Measurements from ENCODE around the gene TMEM170B. TPM values are rescaled to one million over a fixed set of nuclear protein-coding genes. Genes with fewer than 3 reads are reported as not detected.

Gene TMEM170B
- total RNA-seq, 1 experiment from 2014 or later, result 1.0 TPM

GRCh38 chr6:11586536-11586935 is 49.0 kb downstream of the TMEM170B start:
- ChIA-PET CTCF (no interaction called here), POLR2A (no interaction called here), RAD21 (ENCODE audit: low non-redundant PET in 1 of 2, low total read pairs in 2 of 2, uncharacterized antibody in 2 of 2, unreplicated experiment in 2 of 2) (no interaction called here)
- no peaks in the 10 kb centered on the region for H3K27me3 ChIP-seq (ENCODE audit: insufficient read depth, low read length)
- no peaks in the 10 kb centered on the region for H3K4me1 ChIP-seq (ENCODE audit: control insufficient read depth in 1 of 2, insufficient read depth in 2 of 2, low read length in 2 of 2)
- H3K36me3 ChIP-seq (ENCODE audit: control insufficient read depth in 1 of 2, insufficient read depth in 2 of 2, low read length in 2 of 2), result no peaks in the 10 kb centered on the region
- intact Hi-C loops (cut with micrococcal nuclease), result loop anchor here (5.0 kb wide), 1 partner anchor 1306 kb away; no protein-coding TSS in a partner anchor
- BruUV-seq (replicated peaks), result no TSS peak
- TF ChIP-seq TCF7L2 (IDR thresholded peaks at IDR 0.05; ENCODE audit: borderline replicate concordance, extremely low read depth, insufficient read depth, insufficient read length), result no peak
- no peak for TF ChIP-seq EZH2 (IDR thresholded peaks at IDR 0.05)
- TF ChIP-seq ZFX (IDR thresholded peaks at IDR 0.05), result no peak
- TF ChIP-seq CEBPB (IDR thresholded peaks at IDR 0.05; ENCODE audit: low read depth), result no peak
- TF ChIP-seq ATF3 (IDR thresholded peaks at IDR 0.05), result no peak
- TF ChIP-seq, protein P1, sequence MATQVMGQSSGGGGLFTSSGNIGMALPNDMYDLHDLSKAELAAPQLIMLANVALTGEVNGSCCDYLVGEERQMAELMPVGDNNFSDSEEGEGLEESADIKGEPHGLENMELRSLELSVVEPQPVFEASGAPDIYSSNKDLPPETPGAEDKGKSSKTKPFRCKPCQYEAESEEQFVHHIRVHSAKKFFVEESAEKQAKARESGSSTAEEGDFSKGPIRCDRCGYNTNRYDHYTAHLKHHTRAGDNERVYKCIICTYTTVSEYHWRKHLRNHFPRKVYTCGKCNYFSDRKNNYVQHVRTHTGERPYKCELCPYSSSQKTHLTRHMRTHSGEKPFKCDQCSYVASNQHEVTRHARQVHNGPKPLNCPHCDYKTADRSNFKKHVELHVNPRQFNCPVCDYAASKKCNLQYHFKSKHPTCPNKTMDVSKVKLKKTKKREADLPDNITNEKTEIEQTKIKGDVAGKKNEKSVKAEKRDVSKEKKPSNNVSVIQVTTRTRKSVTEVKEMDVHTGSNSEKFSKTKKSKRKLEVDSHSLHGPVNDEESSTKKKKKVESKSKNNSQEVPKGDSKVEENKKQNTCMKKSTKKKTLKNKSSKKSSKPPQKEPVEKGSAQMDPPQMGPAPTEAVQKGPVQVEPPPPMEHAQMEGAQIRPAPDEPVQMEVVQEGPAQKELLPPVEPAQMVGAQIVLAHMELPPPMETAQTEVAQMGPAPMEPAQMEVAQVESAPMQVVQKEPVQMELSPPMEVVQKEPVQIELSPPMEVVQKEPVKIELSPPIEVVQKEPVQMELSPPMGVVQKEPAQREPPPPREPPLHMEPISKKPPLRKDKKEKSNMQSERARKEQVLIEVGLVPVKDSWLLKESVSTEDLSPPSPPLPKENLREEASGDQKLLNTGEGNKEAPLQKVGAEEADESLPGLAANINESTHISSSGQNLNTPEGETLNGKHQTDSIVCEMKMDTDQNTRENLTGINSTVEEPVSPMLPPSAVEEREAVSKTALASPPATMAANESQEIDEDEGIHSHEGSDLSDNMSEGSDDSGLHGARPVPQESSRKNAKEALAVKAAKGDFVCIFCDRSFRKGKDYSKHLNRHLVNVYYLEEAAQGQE (IDR thresholded peaks at IDR 0.05; ENCODE audit: low read depth), result no peak
- no peak for TF ChIP-seq YY1 (IDR thresholded peaks at IDR 0.05; ENCODE audit: extremely low read depth, insufficient replicate concordance, low read depth, low read length)
- no peaks in the 10 kb centered on the region for H3K9me3 ChIP-seq (ENCODE audit: control insufficient read depth in 1 of 2, insufficient read depth in 1 of 2, low read depth in 1 of 2, low read length in 2 of 2)
- H2AFZ ChIP-seq (ENCODE audit: low read depth, low read length, poor library complexity, severe bottlenecking), result no peak overlapping the region
- DNase-seq (ENCODE audit: low read depth, low spot score) (no peak), ATAC-seq (no peak)
- no peaks in the 10 kb centered on the region for H3K9me2 ChIP-seq (ENCODE audit: insufficient read depth)
- H3K4me2 ChIP-seq (ENCODE audit: low read length), result no peak overlapping the region
- no peaks in the 10 kb centered on the region for H4K20me1 ChIP-seq (ENCODE audit: insufficient read depth)
- no peak overlapping the region for H3K4me3 ChIP-seq (replicated peaks in 1 of 2; ENCODE audit: low read depth in 1 of 2, low read length in 2 of 2)
- H3K9ac ChIP-seq (ENCODE audit: low read length), result no peak overlapping the region
- no peaks in the 10 kb centered on the region for H3K79me2 ChIP-seq (ENCODE audit: insufficient read depth, low read length)
- no peak overlapping the region for H3K27ac ChIP-seq (ENCODE audit: low read depth, low read length)

All from HCT116 (cell line).